HepG2 (cell line): ENCODE data around the gene FHIT. TPM values are rescaled to one million over a fixed set of nuclear protein-coding genes. Genes with fewer than 3 reads are reported as not detected.

Experiments
- ARHGAP35 ChIP-seq: sonication (generic); formaldehyde crosslinking; IDR thresholded peaks from 2 replicates; pipeline ENCODE4 v1.9.0; 2022; ENCODE audit warnings: mild to moderate bottlenecking, inconsistent platforms, moderate library complexity, missing genetic modification reagents, borderline replicate concordance
- BCL3 ChIP-seq: sonication (generic); formaldehyde crosslinking; IDR thresholded peaks from 2 replicates; pipeline ENCODE4 v1.5.1; 2020; ENCODE audit warnings: mild to moderate bottlenecking, missing genetic modification reagents, moderate library complexity
- ELF3 ChIP-seq: IDR thresholded peaks from 2 replicates; pipeline ENCODE4 v1.6.1; 2016; ENCODE audit warnings: missing genetic modification reagents, missing compliant biosample characterization
- HDAC1 ChIP-seq: sonication (generic); formaldehyde crosslinking; IDR thresholded peaks from 2 replicates; pipeline ENCODE4 v1.5.1; 2020; ENCODE audit warnings: mild to moderate bottlenecking, missing genetic modification reagents
- NFIC ChIP-seq: IDR thresholded peaks from 2 replicates; pipeline ENCODE4 v1.6.1; 2012; ENCODE audit warnings: mild to moderate bottlenecking, low read length, inconsistent platforms
- NKX3-1 ChIP-seq: sonication (generic); formaldehyde crosslinking; IDR thresholded peaks from 2 replicates; pipeline ENCODE4 v1.5.0; 2020; ENCODE audit warnings: missing genetic modification reagents
- RORA ChIP-seq: sonication (generic); formaldehyde crosslinking; IDR thresholded peaks from 2 replicates; pipeline ENCODE4 v1.5.0; 2020; ENCODE audit warnings: mild to moderate bottlenecking, missing genetic modification reagents, moderate library complexity
- XBP1 ChIP-seq: sonication (generic); formaldehyde crosslinking; IDR thresholded peaks from 2 replicates; pipeline ENCODE4 v1.5.0; 2020; ENCODE audit warnings: missing genetic modification reagents
- ZBTB46 ChIP-seq: sonication (generic); formaldehyde crosslinking; IDR thresholded peaks from 2 replicates; pipeline ENCODE4 v1.4.0; 2020; ENCODE audit warnings: mild to moderate bottlenecking, missing genetic modification reagents, borderline replicate concordance
- ZNF274 ChIP-seq: sonication (generic); formaldehyde crosslinking; IDR thresholded peaks from 2 replicates; pipeline ENCODE4 v1.5.1; 2020; ENCODE audit warnings: mild to moderate bottlenecking, missing genetic modification reagents
- ZNF318 ChIP-seq: sonication (generic); formaldehyde crosslinking; IDR thresholded peaks from 2 replicates; pipeline ENCODE4 v1.4.0; 2020; ENCODE audit warnings: mild to moderate bottlenecking, missing genetic modification reagents
- ZNF567 ChIP-seq: sonication (generic); formaldehyde crosslinking; IDR thresholded peaks from 2 replicates; pipeline ENCODE4 v1.8.1; 2023; ENCODE audit warnings: mild to moderate bottlenecking, missing genetic modification reagents, borderline replicate concordance
- ZNF878 ChIP-seq: sonication (generic); formaldehyde crosslinking; IDR thresholded peaks from 2 replicates; pipeline ENCODE4 v1.8.1; 2023; ENCODE audit warnings: mild to moderate bottlenecking, missing genetic modification reagents, moderate library complexity
- polyA plus RNA-seq, 8 experiments: library from polyadenylated mRNA; depleted of rRNA in 3 of 8; stranded (reverse) in 7 of 8; unstranded in 1 of 8; fragments of >200 nt; fragmentation: Illumina TruSeq in 4 of 8; extraction: Trizol in 4 of 8; gene quantifications; 2 replicates each; pipeline versions ENCODE4 v1.2.1 to v1.2.3, GENCODE V29; 2011 to 2016; ENCODE audit warnings: low read depth in 4 of 8, missing spikeins in 1 of 8, mixed read lengths in 1 of 8; ENCODE audit not compliant: insufficient read depth in 1 of 8
- total RNA-seq, 5 experiments: library from RNA; depleted of rRNA; stranded (reverse); fragments of >200 nt; fragmentation: Illumina TruSeq; extraction: Trizol; gene quantifications; 2 replicates each; pipeline ENCODE4 v1.2.3, GENCODE V29; 2016; ENCODE audit warnings: low read depth in 1 of 5

FHIT gene
- total and polyA plus RNA-seq, 2 of the 13 experiments (the other 11 are each of a cell fraction or from before 2014, with no cell fraction given) = 4.0 to 4.6 TPM

- TF ChIP-seq ZNF318 (CRISPR knock-in tag) = no peak
- no peak for TF ChIP-seq ZBTB46 (CRISPR knock-in tag)
- TF ChIP-seq BCL3 = no peak
- TF ChIP-seq ZNF567 = no peak
- no peak for TF ChIP-seq RORA (CRISPR knock-in tag)
- no peak for TF ChIP-seq NFIC
- TF ChIP-seq ARHGAP35 = no peak
- no peak for TF ChIP-seq NKX3-1 (CRISPR knock-in tag)
- no peak for TF ChIP-seq HDAC1 (CRISPR knock-in tag)
- no peak for TF ChIP-seq ZNF878 (CRISPR knock-in tag)
- no peak for TF ChIP-seq ELF3
- TF ChIP-seq ZNF274 = no peak
- no peak for TF ChIP-seq XBP1 (CRISPR knock-in tag)
These were observed 13.0 kb upstream of the FHIT start (continued) for GRCh38 chr3:61264281-61264680.
